Dendritic cell treated with granulocyte-macrophage colony-stimulating factor and Interleukin-4, amounts not matched to agents 40 ng/mL and 50 ng/mL, for 4 days (primary cell): ENCODE measurements around the gene MDFIC2.
"Not testable (repeated sequence)": the region's sequence is repeated elsewhere in the genome, so short reads cannot be mapped to it uniquely, and the experiment has no call there.

Experiments used
- H3K27ac Mint-ChIP-seq: one replicate; pipeline ENCODE4 v1.8.0; 2022; ENCODE audit warnings: mild to moderate bottlenecking, mixed read lengths
- H3K27me3 Mint-ChIP-seq: one replicate; pipeline ENCODE4 v1.8.0; 2022; ENCODE audit warnings: mild to moderate bottlenecking, mixed read lengths
- H3K36me3 Mint-ChIP-seq: one replicate; pipeline ENCODE4 v1.8.0; 2022; ENCODE audit warnings: low read depth, mixed read lengths
- H3K4me1 Mint-ChIP-seq: one replicate; pipeline ENCODE4 v1.8.0; 2022; ENCODE audit warnings: low read depth, mixed read lengths
- H3K4me3 Mint-ChIP-seq: one replicate; pipeline ENCODE4 v1.8.0; 2022; ENCODE audit warnings: mild to moderate bottlenecking, moderate library complexity, mixed read lengths
- H3K9me3 Mint-ChIP-seq: one replicate; pipeline ENCODE4 v1.8.0; 2022; ENCODE audit warnings: mixed read lengths
- intact Hi-C: fragments of 100-400 bp; cut with micrococcal nuclease; formaldehyde crosslinking; loops from one replicate; pipeline ENCODE4 v1.15.0; 2022

The MDFIC2 gene

DNA sequence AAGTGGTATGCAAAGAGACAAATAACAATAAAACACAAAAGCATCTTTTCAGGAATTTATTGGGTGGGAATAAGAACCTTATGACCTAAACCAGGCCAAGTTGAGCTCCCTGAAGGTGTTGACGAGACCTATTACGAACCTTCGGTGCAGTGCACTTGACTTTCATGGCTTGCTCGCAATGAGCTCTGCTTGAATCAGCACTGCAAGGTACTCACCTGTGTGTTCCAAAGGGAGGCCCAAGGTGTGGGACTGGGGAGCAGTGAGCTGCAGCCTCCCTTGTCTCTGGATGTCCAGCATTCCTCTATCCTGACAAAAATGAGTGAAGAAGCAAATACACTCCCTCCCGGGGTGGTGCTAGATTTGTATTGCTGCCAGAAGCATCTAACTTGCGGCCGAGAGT, at the start of gene MDFIC2:
Gene MDFIC2, minus strand, starts transcription at position 303 of the 400 bp plus-strand sequence. CDS start 665 bp downstream, outside the sequence.
- Mint-ChIP-seq H3K4me3 (no peak within 1 kb of the TSS), H3K9me3 (no peaks in the 10 kb centered on the region), H3K4me1 (no peaks in the 10 kb centered on the region), H3K27me3 (no peaks in the 10 kb centered on the region), H3K27ac (no peak within 1 kb of the TSS), H3K36me3 (no peaks in the 10 kb centered on the region)
- intact Hi-C loops = no loop called here

DNA sequence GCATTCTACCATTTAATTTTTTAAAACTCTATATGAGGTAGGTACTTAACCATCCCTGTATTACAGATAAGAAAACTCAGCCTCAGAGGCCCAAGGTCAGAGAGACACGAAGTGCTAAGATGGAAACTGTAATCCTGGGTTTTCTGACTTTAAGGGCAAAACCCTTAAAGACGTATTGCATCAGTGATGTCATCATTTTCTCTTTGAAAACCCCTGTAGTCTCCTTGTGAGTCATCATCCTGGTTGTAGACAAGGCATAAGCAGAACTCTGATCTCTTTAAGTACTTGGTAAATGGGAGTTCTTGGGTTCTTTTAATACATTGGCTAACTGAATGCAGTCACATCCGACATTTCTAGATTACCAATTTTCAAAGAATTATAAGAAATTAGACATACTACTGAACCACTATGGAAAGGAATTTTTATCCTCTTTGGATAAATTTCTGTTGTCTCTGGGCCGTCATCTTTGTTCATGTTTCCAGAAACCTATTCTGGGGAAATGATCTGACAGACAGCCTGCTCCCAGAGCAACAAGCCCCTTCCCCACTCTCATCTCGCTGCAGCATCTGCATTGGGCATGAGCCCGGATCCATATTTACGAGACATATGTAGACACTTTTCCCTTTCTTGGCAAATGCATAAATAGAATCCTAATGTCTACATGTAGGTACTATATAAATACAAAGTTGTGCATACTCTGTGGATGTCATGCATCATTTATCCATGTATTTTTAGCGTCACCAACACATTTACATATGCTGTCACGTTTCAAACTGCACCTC, 48.7 kb upstream of the MDFIC2 start:
- intact Hi-C loops = no loop called here
- no peak overlapping the region for H3K27ac Mint-ChIP-seq
- H3K9me3 Mint-ChIP-seq = no peaks in the 10 kb centered on the region
- no peak overlapping the region for H3K4me3 Mint-ChIP-seq
- H3K36me3 Mint-ChIP-seq = no peaks in the 10 kb centered on the region
- H3K4me1 Mint-ChIP-seq = no peaks in the 10 kb centered on the region
- H3K27me3 Mint-ChIP-seq = no peaks in the 10 kb centered on the region

GRCh38 chr3:70359711-70360110, 47.3 kb upstream of the MDFIC2 start:
- Mint-ChIP-seq H3K36me3 (no peaks in the 10 kb centered on the region), H3K4me3 (no peak overlapping the region), H3K27me3 (no peaks in the 10 kb centered on the region), H3K27ac (no peak overlapping the region), H3K9me3 (no peaks in the 10 kb centered on the region), H3K4me1 (no peaks in the 10 kb centered on the region)
- intact Hi-C loops = loop anchor here (2.0 kb wide), 2 partner anchors 239 to 295 kb away; no protein-coding TSS in a partner anchor

GRCh38 chr3:70358978-70359580, 46.6 kb upstream of the MDFIC2 start:
- no peaks in the 10 kb centered on the region for H3K36me3 Mint-ChIP-seq
- no peaks in the 10 kb centered on the region for H3K4me1 Mint-ChIP-seq
- no peaks in the 10 kb centered on the region for H3K9me3 Mint-ChIP-seq
- H3K27me3 Mint-ChIP-seq = no peaks in the 10 kb centered on the region
- intact Hi-C loops = loop anchor here (2.0 kb wide), 2 partner anchors 238 to 294 kb away; no protein-coding TSS in a partner anchor
- no peak overlapping the region for H3K27ac Mint-ChIP-seq
- no peak overlapping the region for H3K4me3 Mint-ChIP-seq

- H3K27ac Mint-ChIP-seq = no peak overlapping the region
These were observed 39.8 kb upstream of the MDFIC2 start for GRCh38 chr3:70352215-70352614.

GRCh38 chr3:70342149-70342548, 29.7 kb upstream of the MDFIC2 start:
- H3K4me3 Mint-ChIP-seq = no peak overlapping the region
- H3K9me3 Mint-ChIP-seq = no peaks in the 10 kb centered on the region
- intact Hi-C loops = no loop called here

More at GRCh38 chr3:70352215-70352614, 39.8 kb upstream of the MDFIC2 start:
- Mint-ChIP-seq H3K9me3 (peaks cover 8% of the 10 kb centered on the region), H3K4me3 (no peak overlapping the region), H3K36me3 (no peaks in the 10 kb centered on the region), H3K27me3 (no peaks in the 10 kb centered on the region), H3K4me1 (no peaks in the 10 kb centered on the region)
- intact Hi-C loops = no loop called here

GRCh38 chr3:70336885-70337284, 24.4 kb upstream of the MDFIC2 start:
- H3K4me1 Mint-ChIP-seq, H3K9me3 Mint-ChIP-seq, H3K27me3 Mint-ChIP-seq, H3K4me3 Mint-ChIP-seq, H3K27ac Mint-ChIP-seq, H3K36me3 Mint-ChIP-seq, intact Hi-C loops: not testable (repeated sequence)

More at GRCh38 chr3:70342149-70342548, 29.7 kb upstream of the MDFIC2 start:
- Mint-ChIP-seq H3K4me1 (no peaks in the 10 kb centered on the region), H3K36me3 (no peaks in the 10 kb centered on the region), H3K27ac (no peak overlapping the region), H3K27me3 (no peaks in the 10 kb centered on the region)

DNA sequence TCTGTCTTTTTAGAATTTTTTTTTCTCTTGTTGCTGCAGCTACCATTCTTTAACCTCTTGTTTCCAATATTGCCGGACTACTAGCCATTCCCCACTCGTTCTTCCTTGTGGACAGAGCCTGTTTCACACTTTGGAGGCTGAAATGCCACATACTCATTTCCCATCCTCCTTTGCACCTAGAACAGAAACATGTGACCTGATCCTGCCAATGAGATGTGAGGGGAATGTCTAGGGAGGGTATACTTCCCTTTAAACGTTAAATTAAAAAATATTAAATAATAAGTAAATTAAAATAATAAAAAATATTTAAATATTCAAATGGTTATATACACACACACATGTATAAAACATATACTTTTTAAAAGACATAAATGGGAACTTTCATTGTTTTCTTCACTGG, 20.6 kb upstream of the MDFIC2 start:
- H3K4me1 Mint-ChIP-seq = no peaks in the 10 kb centered on the region
- H3K27ac Mint-ChIP-seq = no peak overlapping the region
- H3K4me3 Mint-ChIP-seq = no peak overlapping the region
- intact Hi-C loops = no loop called here
- H3K27me3 Mint-ChIP-seq = no peaks in the 10 kb centered on the region
- H3K9me3 Mint-ChIP-seq = no peaks in the 10 kb centered on the region
- H3K36me3 Mint-ChIP-seq = no peaks in the 10 kb centered on the region

DNA sequence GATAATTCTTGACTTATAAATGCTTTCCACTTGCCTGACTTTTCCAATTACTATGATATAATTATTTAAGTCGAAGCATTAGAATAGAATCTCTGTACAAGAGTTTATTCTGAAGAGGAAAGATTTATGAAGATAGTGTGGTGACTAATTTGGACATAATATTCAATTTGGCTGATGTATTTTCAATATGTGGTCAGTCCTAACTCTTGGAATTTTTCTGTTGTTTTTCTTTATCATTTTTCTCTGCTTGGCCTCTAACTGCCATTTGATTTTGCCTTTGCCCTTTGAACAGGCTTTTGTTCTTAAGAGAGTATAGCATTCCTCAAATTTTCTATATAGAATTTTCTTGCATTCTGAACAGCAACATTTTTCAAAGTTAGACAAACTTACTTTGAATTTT, 2.6 kb upstream of the MDFIC2 start:
- Mint-ChIP-seq H3K4me3 (no peak overlapping the region), H3K36me3 (no peaks in the 10 kb centered on the region), H3K4me1 (no peaks in the 10 kb centered on the region), H3K27ac (no peak overlapping the region), H3K9me3 (no peaks in the 10 kb centered on the region), H3K27me3 (no peaks in the 10 kb centered on the region)
- intact Hi-C loops = no loop called here

GRCh38 chr3:70310809-70311208, 1.6 kb downstream of the MDFIC2 start:
- no peaks in the 10 kb centered on the region for H3K27me3 Mint-ChIP-seq
- H3K4me1 Mint-ChIP-seq = no peaks in the 10 kb centered on the region
- H3K36me3 Mint-ChIP-seq = no peaks in the 10 kb centered on the region
- H3K9me3 Mint-ChIP-seq = no peaks in the 10 kb centered on the region
- no peak overlapping the region for H3K4me3 Mint-ChIP-seq
- no peak overlapping the region for H3K27ac Mint-ChIP-seq
- intact Hi-C loops = no loop called here

GRCh38 chr3:70309591-70309990, 2.8 kb downstream of the MDFIC2 start:
- no peak overlapping the region for H3K4me3 Mint-ChIP-seq
- intact Hi-C loops = no loop called here
- no peaks in the 10 kb centered on the region for H3K9me3 Mint-ChIP-seq
- no peaks in the 10 kb centered on the region for H3K27me3 Mint-ChIP-seq
- H3K36me3 Mint-ChIP-seq = no peaks in the 10 kb centered on the region
- no peak overlapping the region for H3K27ac Mint-ChIP-seq
- H3K4me1 Mint-ChIP-seq = no peaks in the 10 kb centered on the region

DNA sequence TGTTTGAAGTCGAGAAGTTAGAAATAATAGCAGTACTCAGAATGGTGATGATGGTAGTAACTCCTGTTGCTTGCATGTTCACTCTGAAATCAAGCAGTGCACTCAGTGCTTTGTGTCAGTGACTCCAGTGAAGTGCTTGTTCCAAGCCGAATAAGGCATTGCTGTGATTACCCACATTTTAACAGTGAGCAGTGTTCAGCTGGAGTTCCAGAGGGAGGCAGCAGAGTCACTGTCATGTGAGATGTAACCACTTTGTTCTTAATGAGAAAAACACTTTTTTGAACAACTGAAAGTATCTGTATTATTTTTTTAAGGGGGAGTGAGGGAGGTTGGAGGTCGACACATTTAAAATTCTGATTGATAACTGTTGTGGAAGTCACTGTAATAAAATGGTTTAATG, 3.7 kb downstream of the MDFIC2 start:
- intact Hi-C loops = no loop called here
- no peak overlapping the region for H3K27ac Mint-ChIP-seq

DNA sequence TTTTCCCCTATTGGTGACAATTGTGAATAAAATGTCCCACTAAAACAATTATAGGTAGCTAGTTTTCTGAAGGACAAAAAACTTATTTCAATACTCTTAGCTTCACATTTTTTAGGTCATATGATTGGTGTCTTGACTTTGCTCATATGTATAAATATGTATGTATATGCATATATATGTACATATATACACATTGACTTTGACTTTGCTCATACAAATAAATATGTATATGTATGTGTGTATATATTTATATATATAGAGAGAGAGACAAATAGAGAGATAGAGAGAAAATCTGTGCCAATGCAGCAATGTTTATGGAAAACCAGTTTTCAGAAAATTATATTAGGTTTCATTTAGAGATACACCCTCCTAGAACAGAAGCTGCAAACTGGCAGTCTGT, 5.7 kb downstream of the MDFIC2 start:
- Mint-ChIP-seq H3K27ac (no peak overlapping the region), H3K36me3 (no peaks in the 10 kb centered on the region), H3K27me3 (no peaks in the 10 kb centered on the region), H3K4me1 (no peaks in the 10 kb centered on the region), H3K9me3 (no peaks in the 10 kb centered on the region), H3K4me3 (no peak overlapping the region)
- intact Hi-C loops = no loop called here

More for the DNA sequence above, 3.7 kb downstream of the MDFIC2 start:
- Mint-ChIP-seq H3K9me3 (no peaks in the 10 kb centered on the region), H3K4me1 (no peaks in the 10 kb centered on the region), H3K4me3 (no peak overlapping the region), H3K27me3 (no peaks in the 10 kb centered on the region), H3K36me3 (no peaks in the 10 kb centered on the region)

GRCh38 chr3:70298385-70298784, 14.1 kb downstream of the MDFIC2 start:
- no peak overlapping the region for H3K4me3 Mint-ChIP-seq
- H3K27me3 Mint-ChIP-seq = no peaks in the 10 kb centered on the region
- no peak overlapping the region for H3K27ac Mint-ChIP-seq
- H3K36me3 Mint-ChIP-seq = no peaks in the 10 kb centered on the region
- H3K4me1 Mint-ChIP-seq = no peaks in the 10 kb centered on the region
- H3K9me3 Mint-ChIP-seq = no peaks in the 10 kb centered on the region
- intact Hi-C loops = no loop called here
